ENCODE results near the gene ARID3A.

- TF ChIP-seq ZNF274 (IDR thresholded peaks at IDR 0.05; ENCODE audit: low read depth, low read length) (no peak), SUZ12 (IDR thresholded peaks at IDR 0.05; ENCODE audit: extremely low read depth, insufficient read depth, insufficient read length) (no peak)
Observed at GRCh38 chr19:979318-979741, 53.5 kb downstream of the ARID3A start.
